ENCODE data around the gene LUC7L2.

- TF ChIP-seq, protein P1, sequence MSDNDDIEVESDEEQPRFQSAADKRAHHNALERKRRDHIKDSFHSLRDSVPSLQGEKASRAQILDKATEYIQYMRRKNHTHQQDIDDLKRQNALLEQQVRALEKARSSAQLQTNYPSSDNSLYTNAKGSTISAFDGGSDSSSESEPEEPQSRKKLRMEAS (IDR thresholded peaks at IDR 0.05) = no peak
- TF ChIP-seq FOXM1 (IDR thresholded peaks at IDR 0.05; ENCODE audit: borderline replicate concordance, low read depth) (no peak), YY1 (IDR thresholded peaks at IDR 0.05; ENCODE audit: low read depth) (no peak), RAD21 (IDR thresholded peaks at IDR 0.05; ENCODE audit: low read depth) (no peak), ZBTB7A (IDR thresholded peaks at IDR 0.05; ENCODE audit: low read depth) (no peak), NFIC (IDR thresholded peaks at IDR 0.05) (no peak), EP300 (IDR thresholded peaks at IDR 0.05; ENCODE audit: borderline replicate concordance) (no peak), REST (IDR thresholded peaks at IDR 0.05; ENCODE audit: low read depth) (no peak), CEBPB (IDR thresholded peaks at IDR 0.05) (no peak), EGR1 (IDR thresholded peaks at IDR 0.05) (no peak)
- TF ChIP-seq, protein P2, sequence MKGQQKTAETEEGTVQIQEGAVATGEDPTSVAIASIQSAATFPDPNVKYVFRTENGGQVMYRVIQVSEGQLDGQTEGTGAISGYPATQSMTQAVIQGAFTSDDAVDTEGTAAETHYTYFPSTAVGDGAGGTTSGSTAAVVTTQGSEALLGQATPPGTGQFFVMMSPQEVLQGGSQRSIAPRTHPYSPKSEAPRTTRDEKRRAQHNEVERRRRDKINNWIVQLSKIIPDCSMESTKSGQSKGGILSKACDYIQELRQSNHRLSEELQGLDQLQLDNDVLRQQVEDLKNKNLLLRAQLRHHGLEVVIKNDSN (IDR thresholded peaks at IDR 0.05) = no peak
Measured at GRCh38 chr7:139427029-139427420, 67.3 kb downstream of the LUC7L2 start.

Data from Ishikawa (cell line).